Skeletal muscle satellite cell (primary cell): ENCODE measurements around the gene SAT1.
"Not testable (repeated sequence)": the region's sequence is repeated elsewhere in the genome, so short reads cannot be mapped to it uniquely, and the experiment has no call there.

Source experiments
- H3K27me3 ChIP-seq: 2 replicates; pipeline ENCODE4 v1.7.0; 2013; ENCODE audit warnings: low read length; ENCODE audit not compliant: control insufficient read depth, insufficient read depth
- H3K36me3 ChIP-seq: 2 replicates; pipeline ENCODE4 v1.7.0; 2013; ENCODE audit warnings: mild to moderate bottlenecking, control low read depth, low read length; ENCODE audit not compliant: insufficient read depth
- H3K4me1 ChIP-seq: 2 replicates; pipeline ENCODE4 v1.7.0; 2013; ENCODE audit warnings: low read length; ENCODE audit not compliant: control insufficient read depth, insufficient read depth
- H3K4me2 ChIP-seq: 2 replicates; pipeline ENCODE4 v1.7.0; 2013; ENCODE audit warnings: mild to moderate bottlenecking, low read length
- H3K4me3 ChIP-seq: 2 replicates; pipeline ENCODE4 v1.7.0; 2013; ENCODE audit warnings: low read length
- H3K9ac ChIP-seq: 2 replicates; pipeline ENCODE4 v1.7.0; 2013; ENCODE audit warnings: mild to moderate bottlenecking, low read depth, low read length, moderate library complexity
- H3K9me3 ChIP-seq: replicated peaks from 2 replicates; pipeline ENCODE4 v1.7.0; 2013; ENCODE audit warnings: mild to moderate bottlenecking, control low read depth, low read length

SAT1 gene

GRCh38 chrX:23756165-23756564, 26.8 kb upstream of the SAT1 start:
- Histone ChIP-seq H3K9ac (no peak overlapping the region), H3K9me3 (no peaks in the 10 kb centered on the region), H3K4me1 (peaks cover 4% of the 10 kb centered on the region), H3K4me2 (no peak overlapping the region), H3K4me3 (no peak overlapping the region), H3K27me3 (no peaks in the 10 kb centered on the region), H3K36me3 (no peaks in the 10 kb centered on the region)

GRCh38 chrX:23759821-23760220, 23.2 kb upstream of the SAT1 start:
- Histone ChIP-seq H3K36me3 (no peaks in the 10 kb centered on the region), H3K9me3 (no peaks in the 10 kb centered on the region), H3K4me2 (no peak overlapping the region), H3K4me3 (no peak overlapping the region), H3K4me1 (no peaks in the 10 kb centered on the region), H3K9ac (no peak overlapping the region), H3K27me3 (no peaks in the 10 kb centered on the region)

GRCh38 chrX:23764188-23764984, 18.6 kb upstream of the SAT1 start:
- Histone ChIP-seq H3K4me2 (no peak overlapping the region), H3K9me3 (no peaks in the 10 kb centered on the region), H3K4me1 (no peaks in the 10 kb centered on the region), H3K36me3 (no peaks in the 10 kb centered on the region), H3K27me3 (no peaks in the 10 kb centered on the region), H3K4me3 (no peak overlapping the region), H3K9ac (no peak overlapping the region)

- H3K4me3 ChIP-seq: no peak overlapping the region
Measured at GRCh38 chrX:23765449-23765848, 17.5 kb upstream of the SAT1 start.

GRCh38 chrX:23765868-23766267, 17.1 kb upstream of the SAT1 start:
- Histone ChIP-seq H3K9ac (no peak overlapping the region), H3K9me3 (no peaks in the 10 kb centered on the region), H3K36me3 (no peaks in the 10 kb centered on the region), H3K4me1 (no peaks in the 10 kb centered on the region), H3K27me3 (no peaks in the 10 kb centered on the region), H3K4me3 (no peak overlapping the region), H3K4me2 (no peak overlapping the region)

More at GRCh38 chrX:23765449-23765848, 17.5 kb upstream of the SAT1 start:
- Histone ChIP-seq H3K4me1 (no peaks in the 10 kb centered on the region), H3K36me3 (no peaks in the 10 kb centered on the region), H3K4me2 (no peak overlapping the region), H3K9ac (no peak overlapping the region), H3K9me3 (no peaks in the 10 kb centered on the region), H3K27me3 (no peaks in the 10 kb centered on the region)

- H3K4me2 ChIP-seq: peak overlapping the region; percentile 15
- no peaks in the 10 kb centered on the region for H3K4me1 ChIP-seq
- no peaks in the 10 kb centered on the region for H3K9me3 ChIP-seq
- no peak overlapping the region for H3K9ac ChIP-seq
- H3K4me3 ChIP-seq: no peak overlapping the region
- no peaks in the 10 kb centered on the region for H3K27me3 ChIP-seq
- no peaks in the 10 kb centered on the region for H3K36me3 ChIP-seq
Measured at GRCh38 chrX:23766650-23767551, 16.1 kb upstream of the SAT1 start.

GRCh38 chrX:23770142-23770541, 12.8 kb upstream of the SAT1 start:
- no peak overlapping the region for H3K4me3 ChIP-seq
- H3K9me3 ChIP-seq: no peaks in the 10 kb centered on the region
- H3K4me2 ChIP-seq: no peak overlapping the region
- no peak overlapping the region for H3K9ac ChIP-seq
- H3K27me3 ChIP-seq: no peaks in the 10 kb centered on the region
- H3K36me3 ChIP-seq: no peaks in the 10 kb centered on the region
- no peaks in the 10 kb centered on the region for H3K4me1 ChIP-seq

- H3K4me1 ChIP-seq, H3K4me3 ChIP-seq, H3K9me3 ChIP-seq, H3K9ac ChIP-seq, H3K4me2 ChIP-seq, H3K27me3 ChIP-seq, H3K36me3 ChIP-seq: not testable (repeated sequence)
Measured at GRCh38 chrX:23771086-23771485, 11.9 kb upstream of the SAT1 start.

- Histone ChIP-seq H3K4me3 (no peak overlapping the region), H3K9me3 (no peaks in the 10 kb centered on the region), H3K4me2 (no peak overlapping the region), H3K4me1 (no peaks in the 10 kb centered on the region), H3K9ac (no peak overlapping the region), H3K27me3 (no peaks in the 10 kb centered on the region), H3K36me3 (no peaks in the 10 kb centered on the region)
Measured at GRCh38 chrX:23773601-23774175, 9.3 kb upstream of the SAT1 start.

- Histone ChIP-seq H3K27me3 (no peaks in the 10 kb centered on the region), H3K9ac (no peak overlapping the region), H3K36me3 (no peaks in the 10 kb centered on the region), H3K4me2 (no peak overlapping the region), H3K9me3 (no peaks in the 10 kb centered on the region), H3K4me3 (no peak overlapping the region), H3K4me1 (peaks cover 7% of the 10 kb centered on the region)
Measured at GRCh38 chrX:23776363-23776762, 6.6 kb upstream of the SAT1 start.

GRCh38 chrX:23779025-23779424, 3.9 kb upstream of the SAT1 start:
- no peak overlapping the region for H3K4me2 ChIP-seq
- no peak overlapping the region for H3K9ac ChIP-seq
- H3K27me3 ChIP-seq: no peaks in the 10 kb centered on the region
- no peaks in the 10 kb centered on the region for H3K9me3 ChIP-seq
- H3K4me1 ChIP-seq: peaks cover 16% of the 10 kb centered on the region
- no peak overlapping the region for H3K4me3 ChIP-seq
- H3K36me3 ChIP-seq: no peaks in the 10 kb centered on the region
